WTC11 (cell line): ENCODE measurements around the gene CMTM6.

Experiments
- ATF2 ChIP-seq: sonication (generic); formaldehyde crosslinking; IDR thresholded peaks from 2 replicates; pipeline ENCODE4 v1.8.1; 2022; ENCODE audit warnings: low read depth, missing genetic modification reagents, borderline replicate concordance
- CTCF ChIP-seq: fragments of 200-600 bp; IDR thresholded peaks from 2 replicates; pipeline ENCODE4 v1.8.0; 2022; ENCODE audit warnings: antibody characterized with exemption
- FOXP4 ChIP-seq: sonication (generic); formaldehyde crosslinking; IDR thresholded peaks from 2 replicates; pipeline ENCODE4 v1.8.0; 2022; ENCODE audit warnings: mild to moderate bottlenecking, missing genetic modification reagents
- MAX ChIP-seq: sonication (generic); formaldehyde crosslinking; IDR thresholded peaks from 2 replicates; pipeline ENCODE4 v1.8.0; 2022; ENCODE audit warnings: mild to moderate bottlenecking, missing genetic modification reagents
- NFE2L1 ChIP-seq: sonication (generic); formaldehyde crosslinking; IDR thresholded peaks from 2 replicates; pipeline ENCODE4 v1.8.1; 2023; ENCODE audit warnings: missing genetic modification reagents
- PRDM15 ChIP-seq: sonication (generic); formaldehyde crosslinking; IDR thresholded peaks from 2 replicates; pipeline ENCODE4 v1.8.0; 2022; ENCODE audit warnings: missing genetic modification reagents
- SMAD4 ChIP-seq: sonication (generic); formaldehyde crosslinking; IDR thresholded peaks from 2 replicates; pipeline ENCODE4 v1.8.0; 2022; ENCODE audit warnings: mild to moderate bottlenecking, missing genetic modification reagents
- SP1 ChIP-seq: sonication (generic); formaldehyde crosslinking; conservative IDR thresholded peaks from 2 replicates; pipeline ENCODE4 v1.8.1; 2022; ENCODE audit warnings: missing genetic modification reagents
- ZBTB43 ChIP-seq: sonication (generic); formaldehyde crosslinking; IDR thresholded peaks from 2 replicates; pipeline ENCODE4 v1.8.1; 2023; ENCODE audit warnings: mild to moderate bottlenecking, missing genetic modification reagents
- TF ChIP-seq, protein P1 (sequence below): sonication (generic); formaldehyde crosslinking; IDR thresholded peaks from 2 replicates; pipeline ENCODE4 v1.8.0; 2022; ENCODE audit warnings: mild to moderate bottlenecking, missing genetic modification reagents
- TF ChIP-seq, protein P2 (sequence below): sonication (generic); formaldehyde crosslinking; IDR thresholded peaks from 2 replicates; pipeline ENCODE4 v1.8.1; 2023; ENCODE audit warnings: mild to moderate bottlenecking, missing genetic modification reagents, moderate library complexity

DNA sequence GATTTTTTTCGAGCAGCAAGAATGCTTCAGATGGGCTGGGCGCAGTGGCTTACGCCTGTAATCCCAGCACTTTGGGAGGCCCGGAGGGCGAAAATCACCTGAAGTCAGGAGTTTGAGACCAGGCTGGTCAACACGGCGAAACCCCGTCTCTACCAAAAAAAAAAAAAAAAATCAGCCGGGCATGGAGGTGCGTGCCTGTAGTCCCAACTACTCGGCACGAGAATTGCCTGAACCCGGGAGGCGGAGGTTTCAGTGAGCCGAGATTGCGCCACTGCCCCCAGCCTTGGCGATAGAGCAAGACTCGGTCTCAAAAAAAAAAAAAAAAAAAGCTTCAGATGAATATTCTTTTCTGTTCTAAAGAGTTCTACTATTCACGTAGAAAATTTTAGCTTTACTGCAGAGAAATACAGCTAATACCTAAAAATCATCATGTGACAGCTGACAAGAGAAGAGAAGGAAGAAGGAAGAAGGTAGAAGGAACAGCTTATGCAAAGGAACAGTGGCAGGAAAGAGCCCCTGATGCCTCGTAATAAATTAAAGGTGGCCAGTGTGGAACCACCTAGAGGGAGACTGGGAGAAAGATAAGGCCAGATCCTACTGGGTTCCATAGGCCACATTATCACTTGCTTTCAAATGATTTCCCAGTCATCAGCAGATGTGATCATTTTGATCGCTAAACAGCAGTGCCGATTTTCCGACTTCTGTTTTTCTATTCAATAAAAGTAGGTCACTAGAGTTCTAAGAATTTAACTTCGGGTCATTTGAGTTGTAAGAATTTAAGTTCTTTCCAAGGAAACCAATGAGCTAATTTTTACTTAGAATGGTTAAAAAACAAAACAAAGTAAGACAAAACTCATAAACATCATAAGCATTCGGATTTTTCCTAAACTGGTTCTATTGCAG lies 1.5 kb downstream of the CMTM6 start:
- TF ChIP-seq SP1 (no peak), PRDM15 (CRISPR knock-in tag) (no peak), FOXP4 (CRISPR knock-in tag) (no peak), MAX (no peak), SMAD4 (CRISPR knock-in tag) (no peak), CTCF (no peak), ZBTB43 (CRISPR knock-in tag) (no peak), ATF2 (CRISPR knock-in tag) (no peak), NFE2L1 (CRISPR knock-in tag) (no peak)
- TF ChIP-seq, protein P1, sequence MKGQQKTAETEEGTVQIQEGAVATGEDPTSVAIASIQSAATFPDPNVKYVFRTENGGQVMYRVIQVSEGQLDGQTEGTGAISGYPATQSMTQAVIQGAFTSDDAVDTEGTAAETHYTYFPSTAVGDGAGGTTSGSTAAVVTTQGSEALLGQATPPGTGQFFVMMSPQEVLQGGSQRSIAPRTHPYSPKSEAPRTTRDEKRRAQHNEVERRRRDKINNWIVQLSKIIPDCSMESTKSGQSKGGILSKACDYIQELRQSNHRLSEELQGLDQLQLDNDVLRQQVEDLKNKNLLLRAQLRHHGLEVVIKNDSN (CRISPR knock-in tag) = no peak
- TF ChIP-seq, protein P2, sequence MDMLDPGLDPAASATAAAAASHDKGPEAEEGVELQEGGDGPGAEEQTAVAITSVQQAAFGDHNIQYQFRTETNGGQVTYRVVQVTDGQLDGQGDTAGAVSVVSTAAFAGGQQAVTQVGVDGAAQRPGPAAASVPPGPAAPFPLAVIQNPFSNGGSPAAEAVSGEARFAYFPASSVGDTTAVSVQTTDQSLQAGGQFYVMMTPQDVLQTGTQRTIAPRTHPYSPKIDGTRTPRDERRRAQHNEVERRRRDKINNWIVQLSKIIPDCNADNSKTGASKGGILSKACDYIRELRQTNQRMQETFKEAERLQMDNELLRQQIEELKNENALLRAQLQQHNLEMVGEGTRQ (CRISPR knock-in tag) = no peak
